ENCODE measurements around the gene DCAF16. TPM values are rescaled to one million over a fixed set of nuclear protein-coding genes. Genes with fewer than 3 reads are reported as not detected.

DCAF16 gene
- total RNA-seq, result 10 to 100 TPM; 12.7 to 33.5 (median 23.2) TPM

DNA sequence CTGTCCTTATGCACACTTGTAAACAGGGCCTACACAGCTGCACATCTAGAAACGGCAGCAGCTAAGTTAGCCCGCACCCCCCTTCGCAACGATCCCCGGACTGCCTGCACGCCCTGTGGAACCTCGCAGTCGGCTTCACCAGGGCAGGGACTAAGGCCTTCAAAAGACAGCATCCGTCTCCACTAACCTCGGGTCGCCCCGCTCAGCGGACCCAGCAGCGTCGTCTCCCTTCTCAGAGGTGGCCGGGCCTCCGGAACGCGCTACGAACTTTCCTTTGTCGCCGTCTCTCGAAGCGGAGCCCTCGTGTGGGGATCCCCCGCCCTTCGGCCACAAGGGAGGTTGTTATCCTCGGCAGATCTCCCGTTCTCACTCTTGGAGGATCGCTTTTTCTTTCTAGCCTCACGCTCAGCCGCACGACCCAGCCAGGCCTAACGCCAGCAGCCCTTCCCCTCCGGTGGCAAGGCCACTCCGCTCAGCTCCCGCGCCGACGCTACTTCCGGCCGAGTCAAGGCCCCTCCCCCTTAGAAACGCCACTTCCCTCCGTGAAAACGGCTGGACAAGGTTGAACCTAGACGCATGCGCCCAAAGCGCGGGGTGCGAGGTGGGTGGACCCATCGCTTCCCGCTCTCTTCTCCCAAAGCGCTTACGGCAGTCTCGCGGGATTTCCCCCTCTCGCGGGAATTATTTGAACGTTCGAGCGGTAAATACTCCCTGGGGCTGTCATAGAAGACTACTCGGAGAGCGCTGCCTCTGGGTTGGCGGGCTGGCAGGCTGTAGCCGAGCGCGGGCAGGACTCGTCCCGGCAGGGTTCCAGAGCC lies at the start of gene DCAF16, which contains the start of gene NCAPG:
Gene DCAF16, minus strand, starts transcription at position 498 of the 818 bp plus-strand sequence. CDS start 6,616 bp downstream, outside the sequence.
Gene NCAPG, plus strand, starts transcription at position 720 of the 818 bp plus-strand sequence. CDS start 99 bp downstream, outside the sequence.
- no peak for TF ChIP-seq CTCF (IDR thresholded peaks at IDR 0.05; ENCODE audit: low read depth)

GRCh38 chr4:17859793-17860406 lies 49.3 kb upstream of the DCAF16 start:
- no peak for TF ChIP-seq CTCF (IDR thresholded peaks at IDR 0.05; ENCODE audit: low read depth)

- TF ChIP-seq CTCF (IDR thresholded peaks at IDR 0.05; ENCODE audit: low read depth), result no peak
These were observed 43.5 kb upstream of the DCAF16 start for GRCh38 chr4:17854036-17854435.

- no peak for TF ChIP-seq CTCF (IDR thresholded peaks at IDR 0.05; ENCODE audit: low read depth)
These were observed 41.4 kb upstream of the DCAF16 start for GRCh38 chr4:17851959-17852358.

- TF ChIP-seq CTCF (IDR thresholded peaks at IDR 0.05; ENCODE audit: low read depth), result no peak
These were observed 35.7 kb upstream of the DCAF16 start for GRCh38 chr4:17846266-17846665.

DNA sequence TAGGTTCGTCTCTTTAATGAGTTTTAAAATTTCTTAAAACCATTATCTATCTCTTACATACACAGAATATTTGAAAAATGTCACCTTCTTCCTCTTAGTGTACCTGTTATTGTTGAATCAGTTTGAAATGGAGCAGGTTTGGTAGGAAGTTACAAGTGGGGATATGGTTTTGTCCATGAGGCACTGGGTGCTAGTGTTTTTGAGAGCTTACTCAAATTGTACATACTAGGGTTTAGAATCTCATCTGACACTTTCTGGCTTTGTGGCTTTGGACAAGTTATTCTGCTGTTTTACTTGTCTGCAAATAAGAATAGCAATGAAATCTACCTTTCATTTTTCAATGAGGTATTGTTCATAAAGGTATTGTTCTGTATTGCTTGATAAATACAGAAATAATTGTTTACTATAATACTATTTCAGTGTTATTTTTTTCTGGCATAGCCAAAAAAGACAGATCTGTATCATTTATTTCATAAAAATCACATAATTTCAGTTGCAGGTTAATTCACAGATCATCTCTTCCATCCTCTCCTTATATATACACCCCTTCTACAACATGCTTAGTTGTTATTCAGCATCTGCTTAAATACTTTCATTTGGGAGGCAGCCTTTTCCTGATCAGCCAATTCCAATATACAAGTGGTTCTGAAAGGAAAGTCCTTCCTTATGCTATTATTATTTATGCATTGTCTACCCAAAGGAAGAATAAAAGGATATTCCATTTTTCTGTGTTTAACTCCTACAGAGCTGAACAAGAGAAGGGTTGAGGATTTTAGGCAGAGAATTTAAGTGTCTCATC lies 13.5 kb upstream of the DCAF16 start:
- no peak for TF ChIP-seq CTCF (IDR thresholded peaks at IDR 0.05; ENCODE audit: low read depth)

DNA sequence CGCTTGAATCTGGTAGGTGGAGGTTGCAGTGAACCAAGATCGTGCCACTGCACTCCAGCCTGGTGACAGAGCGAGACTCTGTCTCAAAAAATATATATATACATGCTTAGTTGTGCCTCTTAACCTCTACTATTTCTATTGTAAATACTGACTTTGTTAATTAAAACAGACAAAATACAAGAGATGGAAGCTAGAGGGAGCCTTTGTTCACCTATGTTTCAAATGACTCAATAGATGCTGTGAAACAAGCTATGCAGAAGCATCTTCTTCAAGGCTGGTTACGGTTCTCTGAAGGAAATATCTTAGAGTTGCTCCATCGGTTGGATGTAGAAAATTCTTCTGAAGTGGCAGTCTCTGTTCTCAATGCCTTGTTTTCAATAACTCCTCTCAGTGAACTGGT lies 6.5 kb upstream of the DCAF16 start:
- no peak for TF ChIP-seq CTCF (IDR thresholded peaks at IDR 0.05; ENCODE audit: low read depth)

Data from subcutaneous adipose tissue (tissue), 4 donors.